Chondrocyte (in vitro differentiated cells): ENCODE measurements around the gene DCAF7. TPM values are rescaled to one million over a fixed set of nuclear protein-coding genes. Genes with fewer than 3 reads are reported as not detected.

Source experiments
- DNase-seq: peaks from one replicate; pipeline ENCODE4 v3.0.0; 2021; ENCODE audit warnings: mixed read lengths, low spot score
- H3K27ac Mint-ChIP-seq: one replicate; pipeline ENCODE4 v1.8.0; 2021; ENCODE audit warnings: mild to moderate bottlenecking, moderate library complexity, mixed read lengths; ENCODE audit not compliant: unreplicated experiment
- H3K27me3 Mint-ChIP-seq: 2 replicates; pipeline ENCODE4 v1.8.0; 2021; ENCODE audit warnings: low read depth, mixed read lengths
- H3K36me3 Mint-ChIP-seq: 2 replicates; pipeline ENCODE4 v1.8.0; 2021; ENCODE audit warnings: low read depth, mixed read lengths
- H3K4me1 Mint-ChIP-seq: 2 replicates; pipeline ENCODE4 v1.8.0; 2021; ENCODE audit warnings: low read depth, mild to moderate bottlenecking, mixed read lengths
- H3K4me3 Mint-ChIP-seq: one replicate; pipeline ENCODE4 v1.8.0; 2021; ENCODE audit warnings: mild to moderate bottlenecking, moderate library complexity, mixed read lengths; ENCODE audit not compliant: unreplicated experiment
- H3K9me3 Mint-ChIP-seq: 2 replicates; pipeline ENCODE4 v1.8.0; 2021; ENCODE audit warnings: low read depth, mixed read lengths
- total RNA-seq: library from RNA; stranded (reverse); gene quantifications from 3 replicates; pipeline ENCODE4 v1.2.1, GENCODE V29; 2021
- TF ChIP-seq, protein P1 (sequence below): fragments of 200-600 bp; sonication (generic); IDR thresholded peaks from 2 replicates; pipeline ENCODE4 v1.5.0; 2021; ENCODE audit warnings: antibody characterized with exemption, mild to moderate bottlenecking, moderate library complexity

Gene DCAF7
- total RNA-seq, 1 donor from 2014 or later = 70.4 TPM

DNA sequence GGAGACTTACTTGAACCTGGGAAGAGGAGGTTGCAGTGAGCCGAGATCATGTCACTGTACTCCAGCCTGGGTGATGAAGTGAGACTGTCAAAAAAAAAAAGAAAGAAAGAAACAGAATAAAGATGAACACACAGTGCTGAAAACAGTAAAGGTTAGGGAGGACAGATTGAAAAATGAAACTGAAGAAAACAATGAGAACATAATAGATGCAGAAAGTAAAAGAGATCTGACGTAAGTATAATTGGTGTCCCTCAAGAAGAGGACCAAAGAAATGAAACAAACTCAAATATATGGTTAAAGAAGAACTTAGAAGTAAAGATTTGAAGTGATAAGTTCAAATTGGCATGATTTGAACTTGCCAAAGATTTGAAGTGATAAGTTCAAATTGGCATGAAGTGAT is 7.1 kb downstream of the DCAF7 start:
- DNase-seq = no peak
- Mint-ChIP-seq H3K4me1 (peaks cover 20% of the 10 kb centered on the region), H3K36me3 (no peaks in the 10 kb centered on the region), H3K4me3 (no peak overlapping the region), H3K9me3 (peaks cover 4% of the 10 kb centered on the region), H3K27me3 (no peaks in the 10 kb centered on the region), H3K27ac (no peak overlapping the region)
- TF ChIP-seq, protein P1, sequence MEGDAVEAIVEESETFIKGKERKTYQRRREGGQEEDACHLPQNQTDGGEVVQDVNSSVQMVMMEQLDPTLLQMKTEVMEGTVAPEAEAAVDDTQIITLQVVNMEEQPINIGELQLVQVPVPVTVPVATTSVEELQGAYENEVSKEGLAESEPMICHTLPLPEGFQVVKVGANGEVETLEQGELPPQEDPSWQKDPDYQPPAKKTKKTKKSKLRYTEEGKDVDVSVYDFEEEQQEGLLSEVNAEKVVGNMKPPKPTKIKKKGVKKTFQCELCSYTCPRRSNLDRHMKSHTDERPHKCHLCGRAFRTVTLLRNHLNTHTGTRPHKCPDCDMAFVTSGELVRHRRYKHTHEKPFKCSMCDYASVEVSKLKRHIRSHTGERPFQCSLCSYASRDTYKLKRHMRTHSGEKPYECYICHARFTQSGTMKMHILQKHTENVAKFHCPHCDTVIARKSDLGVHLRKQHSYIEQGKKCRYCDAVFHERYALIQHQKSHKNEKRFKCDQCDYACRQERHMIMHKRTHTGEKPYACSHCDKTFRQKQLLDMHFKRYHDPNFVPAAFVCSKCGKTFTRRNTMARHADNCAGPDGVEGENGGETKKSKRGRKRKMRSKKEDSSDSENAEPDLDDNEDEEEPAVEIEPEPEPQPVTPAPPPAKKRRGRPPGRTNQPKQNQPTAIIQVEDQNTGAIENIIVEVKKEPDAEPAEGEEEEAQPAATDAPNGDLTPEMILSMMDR = no peak

- no peak for DNase-seq
- TF ChIP-seq, protein P1 = no peak
- Mint-ChIP-seq H3K4me3 (no peak overlapping the region), H3K4me1 (peaks cover 12% of the 10 kb centered on the region), H3K27ac (no peak overlapping the region), H3K36me3 (no peaks in the 10 kb centered on the region), H3K27me3 (no peaks in the 10 kb centered on the region), H3K9me3 (peaks cover 4% of the 10 kb centered on the region)
Measured at GRCh38 chr17:63558441-63558840, 8.2 kb downstream of the DCAF7 start.

DNA sequence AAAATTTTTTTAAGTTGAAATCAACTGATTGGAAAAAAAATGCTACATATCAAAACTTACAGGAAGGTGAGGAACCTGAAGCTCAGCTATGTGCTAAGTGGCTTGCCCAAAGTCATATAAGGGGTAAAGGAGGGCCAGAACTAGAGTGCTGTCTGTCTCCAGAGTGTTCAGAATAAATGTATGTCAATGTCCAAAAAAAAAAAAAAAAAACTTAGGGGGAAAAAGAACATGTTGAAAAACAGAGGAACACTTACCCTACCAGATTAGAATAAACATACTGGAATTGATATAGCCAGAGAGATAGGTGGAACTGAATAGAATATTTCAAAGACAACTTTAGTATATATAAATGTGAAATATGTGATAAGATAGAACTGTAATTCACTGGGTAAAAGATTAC is 11.5 kb downstream of the DCAF7 start:
- Mint-ChIP-seq H3K36me3 (no peaks in the 10 kb centered on the region), H3K27ac (no peak overlapping the region), H3K9me3 (peaks cover 4% of the 10 kb centered on the region), H3K27me3 (no peaks in the 10 kb centered on the region), H3K4me1 (peaks cover 6% of the 10 kb centered on the region), H3K4me3 (no peak overlapping the region)
- TF ChIP-seq, protein P1 = no peak
- DNase-seq = no peak

- no peak for DNase-seq
- no peaks in the 10 kb centered on the region for H3K27me3 Mint-ChIP-seq
- H3K36me3 Mint-ChIP-seq = no peaks in the 10 kb centered on the region
- TF ChIP-seq, protein P1 = no peak
- no peaks in the 10 kb centered on the region for H3K9me3 Mint-ChIP-seq
- no peak overlapping the region for H3K4me3 Mint-ChIP-seq
- no peak overlapping the region for H3K27ac Mint-ChIP-seq
- peaks cover 6% of the 10 kb centered on the region for H3K4me1 Mint-ChIP-seq
Measured at GRCh38 chr17:63563339-63563738, 13.1 kb downstream of the DCAF7 start.

GRCh38 chr17:63564562-63564961 is 14.3 kb downstream of the DCAF7 start:
- Mint-ChIP-seq H3K27ac (no peak overlapping the region), H3K4me1 (peaks cover 6% of the 10 kb centered on the region), H3K27me3 (no peaks in the 10 kb centered on the region), H3K9me3 (no peaks in the 10 kb centered on the region), H3K36me3 (no peaks in the 10 kb centered on the region), H3K4me3 (no peak overlapping the region)
- DNase-seq = no peak
- TF ChIP-seq, protein P1 = no peak
